RWPE1 (cell line): Measurements from ENCODE around the gene GPATCH8.

Experiments used
- CTCF ChIA-PET: fragments of 350-600 bp; sonication (Branson Sonifier 250); formaldehyde crosslinking; extraction: SDS; loops from one replicate; lab custom pipeline; 2021; lab: Yijun Ruan, JAX
- POLR2A ChIA-PET: fragments of 400-600 bp; formaldehyde crosslinking; extraction: SDS; loops from one replicate; lab custom pipeline; 2020; ENCODE audit warnings: antibody characterized with exemption; ENCODE audit not compliant: low non-redundant PET; lab: Yijun Ruan, JAX
- DNase-seq: peaks from one replicate; pipeline ENCODE4 v3.0.0; 2012; ENCODE audit warnings: low spot score
- H3K27ac ChIP-seq: fragments of 450-650 bp; 2 replicates; pipeline ENCODE4 v1.5.1; 2017
- CTCF ChIP-seq: fragments of 450-650 bp; conservative IDR thresholded peaks from 2 replicates; pipeline ENCODE4 v1.5.1; 2017; ENCODE audit warnings: low read depth, mild to moderate bottlenecking

GPATCH8 gene

GRCh38 chr17:44489581-44489980 lies 13.6 kb downstream of the GPATCH8 start:
- ChIA-PET CTCF (interaction anchor here (0.5 kb wide), 1 partner anchor 144 kb away, joined by 3 read pairs; no protein-coding TSS in a partner anchor), POLR2A (no interaction called here)
- no peak overlapping the region for H3K27ac ChIP-seq
- TF ChIP-seq CTCF, result no peak
- no peak for DNase-seq

- ChIA-PET POLR2A (no interaction called here), CTCF (no interaction called here)
- no peak for DNase-seq
- no peak overlapping the region for H3K27ac ChIP-seq
- TF ChIP-seq CTCF, result no peak
Observed at GRCh38 chr17:44487170-44487569, 16.0 kb downstream of the GPATCH8 start.

GRCh38 chr17:44473367-44473766 lies 29.8 kb downstream of the GPATCH8 start:
- DNase-seq, result no peak
- CTCF ChIA-PET, result no interaction called here
- POLR2A ChIA-PET, result no interaction called here
- no peak for TF ChIP-seq CTCF
- no peak overlapping the region for H3K27ac ChIP-seq

DNA sequence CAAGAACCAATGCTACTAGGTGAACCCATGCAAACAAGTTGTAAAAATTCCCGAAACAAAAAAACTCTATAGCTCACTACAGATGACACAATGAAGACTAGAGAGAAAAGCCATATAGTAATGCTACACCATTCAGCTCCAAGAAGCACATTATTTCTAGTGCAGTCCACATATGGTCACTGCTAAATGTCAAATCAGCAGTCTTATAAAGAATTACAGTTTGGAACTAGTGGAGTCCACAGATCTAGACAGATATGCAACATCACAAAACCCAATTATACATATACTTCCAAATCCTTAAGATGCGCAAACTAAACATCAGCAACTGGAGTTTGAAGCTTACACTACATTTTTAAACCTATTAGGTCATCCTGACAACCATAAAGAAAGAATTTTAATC lies 33.5 kb downstream of the GPATCH8 start:
- ChIA-PET CTCF (interaction anchor here (0.6 kb wide), 2 partner anchors 93 to 233 kb away, joined by 3 read pairs; no protein-coding TSS in a partner anchor), POLR2A (no interaction called here)
- no peak overlapping the region for H3K27ac ChIP-seq
- TF ChIP-seq CTCF, result no peak
- no peak for DNase-seq

GRCh38 chr17:44467108-44467507 lies 36.1 kb downstream of the GPATCH8 start:
- no peak for DNase-seq
- POLR2A ChIA-PET, result no interaction called here
- CTCF ChIA-PET, result interaction anchor here (0.7 kb wide), 1 partner anchor 58 kb away, joined by 5 read pairs; no protein-coding TSS in a partner anchor
- no peak overlapping the region for H3K27ac ChIP-seq
- TF ChIP-seq CTCF, result no peak

DNA sequence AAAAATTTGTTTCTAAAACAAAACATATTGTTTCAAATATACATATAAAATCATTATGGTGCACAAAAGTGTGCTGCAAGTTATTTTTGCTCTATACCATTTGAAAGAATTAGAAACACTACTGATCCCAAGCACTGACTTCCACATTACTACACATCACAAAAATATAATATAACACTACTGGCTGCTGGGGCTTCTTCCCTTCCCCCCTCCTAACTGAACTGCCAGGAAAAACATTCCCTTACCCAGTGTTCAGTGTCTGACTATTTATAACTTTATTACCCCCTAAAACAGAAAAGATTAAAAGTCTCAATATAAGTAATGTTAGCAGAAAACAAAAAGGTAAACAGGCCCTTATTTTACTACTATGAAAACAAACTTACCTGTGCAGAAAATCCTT lies 36.9 kb downstream of the GPATCH8 start:
- H3K27ac ChIP-seq, result no peak overlapping the region
- no peak for DNase-seq
- ChIA-PET CTCF (no interaction called here), POLR2A (no interaction called here)
- TF ChIP-seq CTCF, result no peak
